Measurements from ENCODE around the gene ABI3BP. TPM values are rescaled to one million over a fixed set of nuclear protein-coding genes. Genes with fewer than 3 reads are reported as not detected.

ABI3BP gene
- total RNA-seq, 4 donors from 2014 or later, result 12.3 to 57.8 (median 22.0) TPM

GRCh38 chr3:100732435-100732834 is 260.8 kb downstream of the ABI3BP start:
- TF ChIP-seq POLR2A (IDR thresholded peaks at IDR 0.05), result no peak
- no peak for TF ChIP-seq CTCF (IDR thresholded peaks at IDR 0.05)
- DNase-seq (ENCODE audit: low spot score in 2 of 2), result no peak
- intact Hi-C loops (cut with DNase I; ENCODE audit: low total_unique reads), result no loop called here
- H3K4me3 ChIP-seq (ENCODE audit: low read depth, poor library complexity, severe bottlenecking), result no peak overlapping the region
- 81 to 84% methylated on average over 3 of the region's 3 CpGs for WGBS, 2 donors

GRCh38 chr3:100730524-100730923 is 262.7 kb downstream of the ABI3BP start:
- no peak for TF ChIP-seq CTCF (IDR thresholded peaks at IDR 0.05)
- no peak for TF ChIP-seq POLR2A (IDR thresholded peaks at IDR 0.05)
- DNase-seq (ENCODE audit: low spot score in 2 of 2), result no peak
- intact Hi-C loops (cut with DNase I; ENCODE audit: low total_unique reads), result no loop called here
- 75 to 82% methylated on average over 3 of the region's 3 CpGs for WGBS, 2 donors
- H3K4me3 ChIP-seq (ENCODE audit: low read depth, poor library complexity, severe bottlenecking), result no peak overlapping the region

GRCh38 chr3:100726706-100727105 is 266.5 kb downstream of the ABI3BP start:
- intact Hi-C loops (cut with DNase I; ENCODE audit: low total_unique reads), result no loop called here
- no peak overlapping the region for H3K4me3 ChIP-seq (ENCODE audit: low read depth, poor library complexity, severe bottlenecking)
- WGBS, 2 donors, result 80 to 89% methylated on average over 1 of the region's 1 CpG
- DNase-seq (ENCODE audit: low spot score in 2 of 2), result no peak
- TF ChIP-seq CTCF (IDR thresholded peaks at IDR 0.05), result no peak
- TF ChIP-seq POLR2A (IDR thresholded peaks at IDR 0.05), result no peak

- no peak for DNase-seq (ENCODE audit: low spot score in 2 of 2)
- 95 to 97% methylated on average over 3 of the region's 3 CpGs for WGBS, 2 donors
- intact Hi-C loops (cut with DNase I; ENCODE audit: low total_unique reads), result no loop called here
- H3K4me3 ChIP-seq (ENCODE audit: low read depth, poor library complexity, severe bottlenecking), result no peak overlapping the region
- TF ChIP-seq POLR2A (IDR thresholded peaks at IDR 0.05) (no peak), CTCF (IDR thresholded peaks at IDR 0.05) (no peak)
Measured at GRCh38 chr3:100725935-100726513, 267.2 kb downstream of the ABI3BP start.

GRCh38 chr3:100720426-100720825 is 272.8 kb downstream of the ABI3BP start:
- no peak overlapping the region for H3K4me3 ChIP-seq (ENCODE audit: low read depth, poor library complexity, severe bottlenecking)
- TF ChIP-seq CTCF (IDR thresholded peaks at IDR 0.05) (no peak), POLR2A (IDR thresholded peaks at IDR 0.05) (no peak)
- WGBS, 2 donors, result 77 to 79% methylated on average over 5 of the region's 5 CpGs
- intact Hi-C loops (cut with DNase I; ENCODE audit: low total_unique reads), result no loop called here
- DNase-seq (ENCODE audit: low spot score in 2 of 2), result no peak

- TF ChIP-seq CTCF (IDR thresholded peaks at IDR 0.05) (no peak), POLR2A (IDR thresholded peaks at IDR 0.05) (no peak)
- DNase-seq (ENCODE audit: low spot score in 2 of 2), result no peak
- no peak overlapping the region for H3K4me3 ChIP-seq (ENCODE audit: low read depth, poor library complexity, severe bottlenecking)
Measured at GRCh38 chr3:100719136-100719535, 274.1 kb downstream of the ABI3BP start.

More at GRCh38 chr3:100719136-100719535, 274.1 kb downstream of the ABI3BP start:
- WGBS, 2 donors, result 36 to 50% methylated on average over 1 of the region's 1 CpG
- intact Hi-C loops (cut with DNase I; ENCODE audit: low total_unique reads), result no loop called here
